SK-N-SH (cell line): ENCODE results near the gene NBPF11.
"Not testable (repeated sequence)": the region's sequence is repeated elsewhere in the genome, so short reads cannot be mapped to it uniquely, and the experiment has no call there.

Experiments used
- CHD2 ChIP-seq: fragments of 150-350 bp; IDR thresholded peaks from 2 replicates; pipeline ENCODE4 v1.6.1; 2018; ENCODE audit warnings: low read length; ENCODE audit not compliant: partially characterized antibody
- GATA2 ChIP-seq: sonication (generic); formaldehyde crosslinking; IDR thresholded peaks from 2 replicates; pipeline ENCODE4 v1.5.0; 2020; ENCODE audit warnings: mild to moderate bottlenecking, missing genetic modification reagents
- SMC3 ChIP-seq: IDR thresholded peaks from 2 replicates; pipeline ENCODE4 v1.6.1; 2012; ENCODE audit warnings: low read depth, low read length, improper control_type of control experiment
- TAF1 ChIP-seq: IDR thresholded peaks from 2 replicates; pipeline ENCODE4 v1.6.1; 2012; ENCODE audit warnings: low read depth, mild to moderate bottlenecking, low read length, moderate library complexity, borderline replicate concordance
- TF ChIP-seq, protein P1 (sequence below): fragments of 200-600 bp; sonication (generic); IDR thresholded peaks from 2 replicates; pipeline ENCODE4 v1.6.1; 2017; ENCODE audit warnings: antibody characterized with exemption, mild to moderate bottlenecking, moderate library complexity
- TF ChIP-seq, protein P2 (sequence below): IDR thresholded peaks from 2 replicates; pipeline ENCODE4 v1.4.0; 2012; ENCODE audit warnings: low read depth
- TF ChIP-seq, protein P3 (sequence below): IDR thresholded peaks from 2 replicates; pipeline ENCODE4 v1.4.0; 2012; ENCODE audit warnings: low read depth, borderline replicate concordance

DNA sequence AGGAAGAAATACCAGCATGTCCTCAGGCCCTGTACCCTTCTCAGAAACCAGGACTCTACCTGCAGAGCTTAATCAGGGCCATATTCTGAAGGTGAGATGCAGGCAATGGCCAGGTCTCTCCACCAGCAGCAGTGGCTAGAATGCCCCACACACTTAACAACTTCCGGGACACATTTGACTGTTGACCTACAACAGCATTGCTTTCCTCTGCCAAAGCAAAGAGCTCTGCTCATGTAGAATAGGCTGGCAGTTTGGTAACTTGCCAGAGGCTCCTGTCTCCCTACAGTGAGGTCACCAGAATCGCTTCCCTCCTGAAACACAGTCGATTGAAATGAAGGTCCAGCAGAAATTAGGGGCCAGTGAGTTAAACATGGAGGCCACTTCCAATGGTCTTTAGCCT, 45.3 kb upstream of the NBPF11 start:
- not testable (repeated sequence) for TF ChIP-seq TAF1; CHD2; GATA2 (CRISPR knock-in tag); SMC3
- TF ChIP-seq, protein P1, sequence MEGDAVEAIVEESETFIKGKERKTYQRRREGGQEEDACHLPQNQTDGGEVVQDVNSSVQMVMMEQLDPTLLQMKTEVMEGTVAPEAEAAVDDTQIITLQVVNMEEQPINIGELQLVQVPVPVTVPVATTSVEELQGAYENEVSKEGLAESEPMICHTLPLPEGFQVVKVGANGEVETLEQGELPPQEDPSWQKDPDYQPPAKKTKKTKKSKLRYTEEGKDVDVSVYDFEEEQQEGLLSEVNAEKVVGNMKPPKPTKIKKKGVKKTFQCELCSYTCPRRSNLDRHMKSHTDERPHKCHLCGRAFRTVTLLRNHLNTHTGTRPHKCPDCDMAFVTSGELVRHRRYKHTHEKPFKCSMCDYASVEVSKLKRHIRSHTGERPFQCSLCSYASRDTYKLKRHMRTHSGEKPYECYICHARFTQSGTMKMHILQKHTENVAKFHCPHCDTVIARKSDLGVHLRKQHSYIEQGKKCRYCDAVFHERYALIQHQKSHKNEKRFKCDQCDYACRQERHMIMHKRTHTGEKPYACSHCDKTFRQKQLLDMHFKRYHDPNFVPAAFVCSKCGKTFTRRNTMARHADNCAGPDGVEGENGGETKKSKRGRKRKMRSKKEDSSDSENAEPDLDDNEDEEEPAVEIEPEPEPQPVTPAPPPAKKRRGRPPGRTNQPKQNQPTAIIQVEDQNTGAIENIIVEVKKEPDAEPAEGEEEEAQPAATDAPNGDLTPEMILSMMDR: not testable (repeated sequence)
- TF ChIP-seq, protein P2, sequence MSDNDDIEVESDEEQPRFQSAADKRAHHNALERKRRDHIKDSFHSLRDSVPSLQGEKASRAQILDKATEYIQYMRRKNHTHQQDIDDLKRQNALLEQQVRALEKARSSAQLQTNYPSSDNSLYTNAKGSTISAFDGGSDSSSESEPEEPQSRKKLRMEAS: not testable (repeated sequence)
- TF ChIP-seq, protein P3, sequence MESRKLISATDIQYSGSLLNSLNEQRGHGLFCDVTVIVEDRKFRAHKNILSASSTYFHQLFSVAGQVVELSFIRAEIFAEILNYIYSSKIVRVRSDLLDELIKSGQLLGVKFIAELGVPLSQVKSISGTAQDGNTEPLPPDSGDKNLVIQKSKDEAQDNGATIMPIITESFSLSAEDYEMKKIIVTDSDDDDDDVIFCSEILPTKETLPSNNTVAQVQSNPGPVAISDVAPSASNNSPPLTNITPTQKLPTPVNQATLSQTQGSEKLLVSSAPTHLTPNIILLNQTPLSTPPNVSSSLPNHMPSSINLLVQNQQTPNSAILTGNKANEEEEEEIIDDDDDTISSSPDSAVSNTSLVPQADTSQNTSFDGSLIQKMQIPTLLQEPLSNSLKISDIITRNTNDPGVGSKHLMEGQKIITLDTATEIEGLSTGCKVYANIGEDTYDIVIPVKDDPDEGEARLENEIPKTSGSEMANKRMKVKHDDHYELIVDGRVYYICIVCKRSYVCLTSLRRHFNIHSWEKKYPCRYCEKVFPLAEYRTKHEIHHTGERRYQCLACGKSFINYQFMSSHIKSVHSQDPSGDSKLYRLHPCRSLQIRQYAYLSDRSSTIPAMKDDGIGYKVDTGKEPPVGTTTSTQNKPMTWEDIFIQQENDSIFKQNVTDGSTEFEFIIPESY: not testable (repeated sequence)
